ENCODE data around the gene LPP.

DNA sequence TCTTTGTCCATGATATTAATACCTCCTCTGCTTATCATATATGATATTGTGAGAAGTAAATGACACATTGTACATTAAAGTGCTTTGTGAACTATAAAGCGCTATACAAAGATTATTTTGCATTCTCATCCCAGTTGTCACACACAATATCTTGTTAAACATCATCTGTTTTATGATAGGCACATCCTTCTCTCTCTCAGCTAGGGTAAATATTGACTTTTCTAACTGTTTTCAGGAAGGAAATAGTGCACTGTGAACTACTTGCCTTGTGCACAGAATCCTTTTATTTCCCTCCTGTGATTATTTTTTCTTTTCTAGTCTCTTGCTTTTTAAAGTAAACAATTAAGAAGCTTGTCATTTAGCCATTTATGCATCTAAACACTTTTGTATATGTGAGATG is 388.2 kb downstream of the LPP start:
- no peak for TF ChIP-seq CTCF (IDR thresholded peaks at IDR 0.05; ENCODE audit: low read length)
- no peak for TF ChIP-seq EZH2phosphoT487 (IDR thresholded peaks at IDR 0.05; ENCODE audit: low read length)
- TF ChIP-seq EZH2 (optimal IDR thresholded peaks at IDR 0.05; ENCODE audit: low read depth, low read length), result no peak

Measured in MM.1S (cell line).